GM21576 (cell line): ENCODE measurements around the gene MYB.

Experiments used
- ATAC-seq: cut with Tn5 transposase; IDR thresholded peaks from one replicate; pipeline ENCODE4 v1.9.1; 2021; ENCODE audit warnings: mild to moderate bottlenecking, moderate library complexity; ENCODE audit not compliant: unreplicated experiment

Gene MYB

GRCh38 chr6:135187372-135187771 lies 6.3 kb downstream of the MYB start:
- no peak for ATAC-seq

GRCh38 chr6:135188718-135189117 lies 7.6 kb downstream of the MYB start:
- ATAC-seq = no peak

GRCh38 chr6:135189344-135189743 lies 8.2 kb downstream of the MYB start:
- no peak for ATAC-seq

GRCh38 chr6:135191508-135192255 lies 10.6 kb downstream of the MYB start:
- peak; percentile 52 for ATAC-seq

- ATAC-seq = no peak
These were observed 11.4 kb downstream of the MYB start for GRCh38 chr6:135192256-135193174.

GRCh38 chr6:135193221-135193620 lies 12.1 kb downstream of the MYB start:
- ATAC-seq = no peak

- no peak for ATAC-seq
These were observed 13.9 kb downstream of the MYB start for GRCh38 chr6:135195041-135195440.

- ATAC-seq = no peak
These were observed 14.4 kb downstream of the MYB start for GRCh38 chr6:135195522-135195921.

- no peak for ATAC-seq
These were observed 15.8 kb downstream of the MYB start for GRCh38 chr6:135196739-135197510.

- no peak for ATAC-seq
These were observed 21.7 kb downstream of the MYB start for GRCh38 chr6:135202836-135203235.

- no peak for ATAC-seq
These were observed 23.8 kb downstream of the MYB start for GRCh38 chr6:135204951-135205350.

GRCh38 chr6:135209803-135210202 lies 28.7 kb downstream of the MYB start:
- ATAC-seq = no peak

GRCh38 chr6:135210632-135211305 lies 29.7 kb downstream of the MYB start:
- ATAC-seq = no peak

- ATAC-seq = no peak
These were observed 30.2 kb downstream of the MYB start for GRCh38 chr6:135211306-135211702.

GRCh38 chr6:135212020-135212806 lies 31.1 kb downstream of the MYB start:
- no peak for ATAC-seq

- no peak for ATAC-seq
These were observed 31.8 kb downstream of the MYB start for GRCh38 chr6:135212935-135213334.

GRCh38 chr6:135213616-135214015 lies 32.5 kb downstream of the MYB start:
- no peak for ATAC-seq

GRCh38 chr6:135215160-135215559 lies 34.1 kb downstream of the MYB start:
- no peak for ATAC-seq

GRCh38 chr6:135215563-135215962 lies 34.5 kb downstream of the MYB start:
- ATAC-seq = no peak

- ATAC-seq = no peak
These were observed 36.6 kb downstream of the MYB start for GRCh38 chr6:135217663-135218062.
